BLaER1 treated with 17β-estradiol and CSF1 and Interleukin-3, amounts not matched to agents 10 nM and 100 nM (cell line): ENCODE results near the gene OGA.

Experiments
- H3K27ac ChIP-seq, 11 experiments: shearing (Covaris generic); formaldehyde crosslinking; 2 replicates each; pipeline ENCODE4 v1.8.1; 2022
- H3K27me3 ChIP-seq, 11 experiments: shearing (Covaris generic); formaldehyde crosslinking; 2 replicates each; pipeline ENCODE4 v1.8.1; 2022
- H3K36me3 ChIP-seq, 11 experiments: shearing (Covaris generic); formaldehyde crosslinking; 2 replicates each; pipeline ENCODE4 v1.8.1; 2022
- H3K4me1 ChIP-seq, 10 experiments: shearing (Covaris generic); formaldehyde crosslinking; 2 replicates each; pipeline ENCODE4 v1.8.1; 2022
- H3K4me2 ChIP-seq, 11 experiments: shearing (Covaris generic); formaldehyde crosslinking; 2 replicates each; pipeline ENCODE4 v1.8.1; 2022
- H3K4me3 ChIP-seq, 10 experiments: shearing (Covaris generic); formaldehyde crosslinking; 2 replicates each; pipeline ENCODE4 v1.8.1; 2022
- H3K9ac ChIP-seq, 11 experiments: shearing (Covaris generic); formaldehyde crosslinking; 2 replicates each; pipeline ENCODE4 v1.8.1; 2022
- H3K9me3 ChIP-seq, 11 experiments: shearing (Covaris generic); formaldehyde crosslinking; replicated peaks in 1 of 11; 2 replicates each; pipeline ENCODE4 v1.8.1; 2022
- H4K20me1 ChIP-seq, 11 experiments: shearing (Covaris generic); formaldehyde crosslinking; 2 replicates each; pipeline ENCODE4 v1.8.1; 2022
- Cebpa-rat ChIP-seq, 11 experiments: shearing (Covaris generic); IDR thresholded peaks; 2 replicates each; pipeline ENCODE4 v1.8.1; 2022

OGA gene

DNA sequence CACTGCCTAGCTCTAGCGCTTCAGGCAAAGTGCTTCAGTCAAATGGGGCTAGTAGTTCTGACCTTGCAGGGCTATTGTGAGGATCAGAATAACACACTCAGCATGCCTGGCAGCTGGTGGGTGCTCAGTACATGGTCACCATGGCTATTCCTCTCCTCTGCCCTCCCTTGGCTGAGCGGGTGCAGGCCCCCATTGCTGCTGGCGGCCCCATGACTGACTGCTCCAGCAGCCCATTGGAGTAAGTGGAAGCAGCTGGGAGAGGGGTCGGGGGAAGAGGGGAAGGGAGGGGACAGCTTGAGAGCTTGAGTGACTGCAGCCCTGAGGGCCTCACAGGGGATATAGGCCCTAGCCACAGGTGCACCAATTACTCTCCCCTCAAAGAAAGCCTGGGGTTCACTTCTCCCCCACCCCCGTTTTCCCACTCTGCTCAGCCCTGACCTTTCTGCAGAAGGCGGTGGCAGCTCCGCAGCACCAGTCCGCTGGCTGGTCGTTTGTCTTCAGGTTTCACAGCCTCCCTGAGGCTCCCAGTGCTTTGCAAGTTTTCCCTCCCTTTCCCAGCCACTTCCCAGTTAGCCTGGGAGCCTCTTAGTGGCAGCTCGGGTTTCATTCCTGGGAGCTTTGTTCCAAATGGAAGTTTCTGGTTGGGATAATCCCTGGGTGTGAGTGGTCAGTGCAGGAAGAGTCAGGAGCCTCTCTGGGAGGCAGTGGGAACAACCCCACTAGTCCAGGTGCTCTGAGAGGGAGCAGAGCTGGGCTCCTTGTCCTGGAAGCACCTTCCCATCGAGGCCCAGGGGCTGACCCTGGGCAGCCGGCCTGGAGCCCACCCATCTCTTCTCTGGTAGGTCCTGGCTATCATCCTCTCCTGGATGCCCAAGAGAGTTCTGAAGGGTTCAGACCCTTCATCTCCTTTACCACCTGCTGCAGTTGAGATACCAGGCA is 58.7 kb downstream of the OGA start:
- Histone ChIP-seq H3K9me3 (no peaks in the 10 kb centered on the region), H3K4me2 (no peak overlapping the region), H4K20me1 (peaks cover 0 to 6% (median 0%) of the 10 kb centered on the region in 11 experiments; a peak in 2 of 22 replicates), H3K27me3 (0 out of 22 replicates have a peak, but pooled peaks cover 0 to under 1% (median 0%) of the 10 kb centered on the region in 11 experiments), H3K4me3 (no peak overlapping the region), H3K36me3 (no peaks in the 10 kb centered on the region), H3K27ac (no peak overlapping the region), H3K4me1 (no peaks in the 10 kb centered on the region), H3K9ac (no peak overlapping the region)
- no peak for TF ChIP-seq Cebpa-rat (IDR thresholded peaks at IDR 0.05)

DNA sequence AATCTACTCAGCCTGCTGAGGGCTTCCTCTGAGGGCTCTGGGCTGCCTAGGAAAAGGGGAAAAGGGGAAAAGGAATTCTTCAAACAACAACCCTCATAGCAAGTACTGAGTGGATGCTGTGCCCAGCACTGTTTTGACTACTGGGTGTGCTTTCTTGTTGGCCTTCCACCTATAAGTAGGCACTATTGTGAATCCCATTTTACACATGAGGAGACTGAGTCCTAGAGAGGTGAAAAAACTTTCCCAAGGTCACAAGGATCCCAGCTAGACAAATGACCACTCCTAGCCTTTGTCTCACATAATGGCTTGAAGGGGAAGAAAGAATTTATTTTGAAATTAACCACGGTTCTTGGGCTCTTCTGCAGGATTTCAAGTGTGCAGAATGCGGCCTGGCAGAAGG is 59.4 kb downstream of the OGA start:
- no peaks in the 10 kb centered on the region for H3K4me1 ChIP-seq
- peaks cover 0 to 6% (median 0%) of the 10 kb centered on the region in 11 experiments; a peak in 2 of 22 replicates for H4K20me1 ChIP-seq
- no peaks in the 10 kb centered on the region for H3K9me3 ChIP-seq
- H3K27me3 ChIP-seq: no peaks in the 10 kb centered on the region
- no peak overlapping the region for H3K4me3 ChIP-seq
- no peak overlapping the region for H3K4me2 ChIP-seq
- H3K27ac ChIP-seq: no peak overlapping the region
- H3K9ac ChIP-seq: no peak overlapping the region
- no peaks in the 10 kb centered on the region for H3K36me3 ChIP-seq
- no peak for TF ChIP-seq Cebpa-rat (IDR thresholded peaks at IDR 0.05)

DNA sequence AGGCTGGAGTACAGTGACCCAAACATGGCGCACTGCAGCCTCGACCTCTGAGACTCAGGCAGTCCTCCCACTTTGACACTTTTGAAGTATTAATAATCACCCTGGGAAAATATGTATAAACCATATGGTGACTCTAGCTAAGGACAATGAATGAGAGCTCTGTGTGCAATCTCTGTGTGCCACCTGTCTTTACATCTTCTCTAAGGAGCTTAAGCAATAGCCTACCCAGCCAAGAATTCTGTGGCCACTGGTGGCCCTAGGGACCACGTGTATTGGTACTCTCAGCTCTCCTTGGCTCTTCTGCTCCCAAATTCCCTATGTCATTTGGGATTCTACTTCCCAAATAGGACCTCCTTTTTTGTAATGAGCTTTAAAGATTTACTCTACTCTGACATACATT is 66.0 kb downstream of the OGA start:
- Histone ChIP-seq H3K4me1 (no peaks in the 10 kb centered on the region), H3K9ac (no peak overlapping the region), H3K27ac (no peak overlapping the region), H3K9me3 (no peaks in the 10 kb centered on the region), H3K36me3 (no peaks in the 10 kb centered on the region), H3K4me3 (no peak overlapping the region), H4K20me1 (no peaks in the 10 kb centered on the region), H3K27me3 (no peaks in the 10 kb centered on the region), H3K4me2 (no peak overlapping the region)
- no peak for TF ChIP-seq Cebpa-rat (IDR thresholded peaks at IDR 0.05)

DNA sequence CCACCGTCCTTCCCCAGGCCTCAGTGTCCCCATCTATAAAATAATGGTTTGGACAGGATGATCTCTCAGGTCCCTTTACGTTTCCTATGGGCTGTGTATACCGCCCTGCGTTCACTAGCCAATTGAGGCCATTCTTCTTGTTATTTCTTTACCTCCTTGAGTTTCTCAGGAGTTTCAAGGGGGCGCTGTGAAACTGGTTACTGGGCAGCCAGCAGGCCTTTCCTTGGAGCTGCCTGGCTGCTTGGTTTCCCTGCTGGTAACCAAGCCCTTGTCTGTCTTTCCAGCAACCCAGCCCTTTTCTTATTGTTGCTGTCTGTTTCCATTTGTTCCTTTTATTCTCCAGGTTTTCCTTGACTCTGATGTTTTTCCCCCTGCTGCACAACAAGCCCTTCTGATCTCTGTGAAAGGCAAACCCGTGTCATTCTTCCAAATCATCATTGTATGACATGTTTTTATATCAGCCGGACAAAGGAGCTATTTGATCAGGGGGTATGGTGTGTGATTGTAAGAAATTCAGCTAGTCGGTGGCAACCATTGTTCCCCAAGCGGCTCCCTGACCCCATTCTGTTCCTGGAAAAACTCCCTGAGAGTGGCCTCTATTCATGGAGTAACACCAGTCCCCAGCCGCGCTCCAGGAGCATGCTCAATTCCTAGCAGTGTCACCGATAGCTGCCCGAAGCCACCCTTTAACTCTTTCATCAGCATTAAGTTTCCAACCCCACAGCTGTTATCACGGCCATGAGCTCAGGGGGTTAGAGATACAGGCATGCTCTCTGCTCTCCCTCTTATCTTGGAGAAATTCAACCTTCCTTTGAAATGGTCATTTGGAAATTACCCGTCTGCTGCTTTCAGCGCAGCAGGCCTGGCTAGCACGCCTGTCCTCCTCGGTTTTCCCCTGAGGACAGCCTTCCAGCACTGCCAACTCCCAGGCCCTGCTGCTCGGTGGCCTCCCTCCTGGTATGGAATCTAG is 68.9 kb downstream of the OGA start:
- Histone ChIP-seq H3K4me1 (no peaks in the 10 kb centered on the region), H3K9me3 (no peaks in the 10 kb centered on the region), H4K20me1 (no peaks in the 10 kb centered on the region), H3K9ac (no peak overlapping the region), H3K27ac (no peak overlapping the region), H3K4me3 (no peak overlapping the region), H3K27me3 (no peaks in the 10 kb centered on the region), H3K36me3 (no peaks in the 10 kb centered on the region), H3K4me2 (no peak overlapping the region)
- no peak for TF ChIP-seq Cebpa-rat (IDR thresholded peaks at IDR 0.05)

DNA sequence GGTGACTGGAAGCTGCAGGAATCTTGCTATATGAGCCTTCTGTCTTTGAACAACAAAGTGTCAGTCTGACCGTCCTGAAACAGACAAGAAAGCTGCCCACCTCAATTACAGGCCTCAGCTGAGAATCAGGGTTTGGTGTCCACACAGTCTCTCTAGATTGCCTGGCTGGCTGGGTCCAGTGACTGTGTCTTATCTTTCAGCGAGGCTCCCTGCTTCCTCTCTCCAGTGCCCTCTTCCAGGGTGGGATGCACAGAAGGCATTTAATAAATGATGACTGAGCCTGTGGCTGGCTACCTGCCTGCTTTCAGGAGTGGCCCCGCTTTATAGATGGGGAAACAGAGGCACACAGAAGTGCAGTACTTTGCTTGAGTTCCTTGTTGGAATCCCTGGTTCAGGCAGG is 69.7 kb downstream of the OGA start:
- no peaks in the 10 kb centered on the region for H3K36me3 ChIP-seq
- no peak overlapping the region for H3K4me3 ChIP-seq
- H3K27ac ChIP-seq: no peak overlapping the region
- no peak overlapping the region for H3K9ac ChIP-seq
- H3K9me3 ChIP-seq: no peaks in the 10 kb centered on the region
- no peak for TF ChIP-seq Cebpa-rat (IDR thresholded peaks at IDR 0.05)
- no peaks in the 10 kb centered on the region for H3K4me1 ChIP-seq
- H3K27me3 ChIP-seq: no peaks in the 10 kb centered on the region
- H4K20me1 ChIP-seq: no peaks in the 10 kb centered on the region
- no peak overlapping the region for H3K4me2 ChIP-seq

DNA sequence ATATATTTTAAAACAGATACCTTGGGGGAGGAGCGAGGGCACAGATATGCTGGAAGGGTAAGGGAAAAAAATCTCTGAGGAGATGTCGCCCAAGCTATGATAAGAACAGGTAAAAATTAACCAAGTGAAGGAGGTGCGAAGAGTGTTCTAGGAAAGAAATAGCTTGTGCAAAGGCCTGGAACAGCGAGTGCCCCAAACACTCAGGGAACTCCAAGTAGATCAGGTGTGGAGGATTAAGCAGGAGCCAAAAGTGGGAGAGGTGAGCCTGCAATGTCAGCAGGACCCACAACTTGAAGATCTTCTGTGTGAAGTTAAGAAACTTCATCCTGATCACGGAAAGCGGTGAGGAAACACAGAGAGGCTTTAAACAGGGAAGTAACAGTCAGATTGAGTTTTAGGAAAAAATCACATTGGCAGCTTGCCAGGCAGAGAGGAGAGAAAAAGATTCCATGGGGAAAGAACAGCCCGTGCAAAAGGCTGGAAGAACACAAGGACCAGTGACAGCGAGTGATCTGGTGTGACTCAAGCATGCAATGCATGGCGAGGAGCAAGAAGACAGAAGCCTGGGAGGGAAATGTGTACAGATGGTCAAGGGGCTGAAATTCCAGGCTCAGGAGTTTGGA is 73.1 kb downstream of the OGA start:
- no peak for TF ChIP-seq Cebpa-rat (IDR thresholded peaks at IDR 0.05)
- Histone ChIP-seq H3K9me3 (no peaks in the 10 kb centered on the region), H3K27me3 (no peaks in the 10 kb centered on the region), H3K27ac (no peak overlapping the region), H3K9ac (no peak overlapping the region), H4K20me1 (no peaks in the 10 kb centered on the region), H3K4me1 (no peaks in the 10 kb centered on the region), H3K4me2 (no peak overlapping the region), H3K4me3 (no peak overlapping the region), H3K36me3 (no peaks in the 10 kb centered on the region)

DNA sequence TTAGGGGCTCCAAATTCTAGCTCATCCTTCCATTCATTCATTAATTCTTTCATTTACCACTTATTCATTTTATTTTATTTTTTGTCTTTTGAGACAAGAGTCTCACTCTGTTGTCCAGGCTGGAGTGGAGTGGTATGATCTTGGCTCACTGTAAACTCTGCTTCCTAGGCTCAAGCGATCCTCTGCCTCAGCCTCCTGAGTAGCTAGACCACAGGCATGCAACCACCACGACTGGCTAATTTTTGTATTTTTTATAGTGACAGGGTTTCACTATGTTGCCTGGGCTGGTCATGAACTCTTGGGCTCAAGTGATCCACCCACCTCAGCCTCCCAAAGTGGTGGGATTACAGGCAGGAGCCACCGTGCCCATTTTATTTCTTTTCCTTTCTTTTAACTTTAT is 74.0 kb downstream of the OGA start:
- Histone ChIP-seq H3K36me3 (no peaks in the 10 kb centered on the region), H3K9ac (no peak overlapping the region), H3K9me3 (no peaks in the 10 kb centered on the region), H3K4me1 (no peaks in the 10 kb centered on the region), H3K27me3 (no peaks in the 10 kb centered on the region), H4K20me1 (no peaks in the 10 kb centered on the region), H3K4me3 (no peak overlapping the region), H3K4me2 (no peak overlapping the region), H3K27ac (no peak overlapping the region)
- no peak for TF ChIP-seq Cebpa-rat (IDR thresholded peaks at IDR 0.05)

DNA sequence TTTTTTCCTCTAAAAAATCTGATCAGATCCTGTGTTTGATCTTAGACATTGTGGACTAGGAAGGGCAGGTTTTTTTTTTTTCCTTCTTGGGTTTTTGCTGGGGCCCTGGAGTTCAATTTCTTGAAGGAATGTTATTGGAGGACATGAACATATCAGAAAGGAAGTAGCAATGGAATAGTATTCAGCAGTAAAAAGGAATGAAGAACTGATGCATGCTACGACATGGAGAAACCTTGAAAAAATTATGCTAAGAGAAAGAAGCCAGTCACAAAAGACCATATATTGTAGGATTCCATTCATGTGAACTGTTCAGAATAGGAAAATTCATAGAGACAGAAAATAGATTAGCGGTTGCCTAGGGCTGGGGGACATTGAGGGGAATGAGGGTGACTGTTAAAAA is 76.3 kb downstream of the OGA start:
- H3K27ac ChIP-seq: no peak overlapping the region
- H3K4me2 ChIP-seq: no peak overlapping the region
- no peaks in the 10 kb centered on the region for H4K20me1 ChIP-seq
- no peaks in the 10 kb centered on the region for H3K9me3 ChIP-seq
- no peak overlapping the region for H3K9ac ChIP-seq
- no peaks in the 10 kb centered on the region for H3K4me1 ChIP-seq
- no peak for TF ChIP-seq Cebpa-rat (IDR thresholded peaks at IDR 0.05)
- no peaks in the 10 kb centered on the region for H3K27me3 ChIP-seq
- no peak overlapping the region for H3K4me3 ChIP-seq
- H3K36me3 ChIP-seq: no peaks in the 10 kb centered on the region

DNA sequence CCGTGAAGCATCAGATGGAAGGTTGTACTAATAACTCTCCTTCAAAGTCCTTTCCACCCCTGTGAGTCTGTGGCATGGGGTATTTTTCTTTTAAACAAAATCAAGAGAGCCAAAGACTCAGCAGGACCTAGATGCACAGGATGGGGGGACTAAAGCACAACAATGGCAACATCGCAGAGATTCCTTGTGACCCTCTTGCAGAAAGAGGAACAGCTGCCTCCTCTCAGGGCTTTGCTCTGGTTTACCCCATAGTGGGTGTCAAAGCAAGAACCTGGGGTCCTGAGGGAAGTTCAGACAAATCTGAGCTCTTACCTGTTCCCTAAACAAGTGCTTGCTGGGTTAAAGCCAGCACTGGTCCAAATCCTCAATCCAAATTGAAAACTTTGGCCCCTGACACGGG is 81.6 kb downstream of the OGA start:
- Histone ChIP-seq H3K36me3 (no peaks in the 10 kb centered on the region), H3K27me3 (no peaks in the 10 kb centered on the region), H4K20me1 (no peaks in the 10 kb centered on the region), H3K4me2 (no peak overlapping the region), H3K27ac (no peak overlapping the region), H3K4me3 (no peak overlapping the region), H3K9me3 (no peaks in the 10 kb centered on the region), H3K4me1 (no peaks in the 10 kb centered on the region), H3K9ac (no peak overlapping the region)
- no peak for TF ChIP-seq Cebpa-rat (IDR thresholded peaks at IDR 0.05)
